Pulmonary artery endothelial cell (primary cell): ENCODE data around the gene CENPX. TPM values are rescaled to one million over a fixed set of nuclear protein-coding genes. Genes with fewer than 3 reads are reported as not detected.

ENCODE experiments used
- DNase-seq: peaks from one replicate; pipeline ENCODE4 v3.0.0-alpha.2; 2011; ENCODE audit warnings: low read depth, low spot score
- total RNA-seq: library from RNA; depleted of rRNA; stranded (reverse); fragments of >200 nt; gene quantifications from 2 replicates; pipeline ENCODE4 v1.2.3, GENCODE V29; 2014

The CENPX gene
- 39.0 and 40.9 TPM in 2 replicates for total RNA-seq

DNA sequence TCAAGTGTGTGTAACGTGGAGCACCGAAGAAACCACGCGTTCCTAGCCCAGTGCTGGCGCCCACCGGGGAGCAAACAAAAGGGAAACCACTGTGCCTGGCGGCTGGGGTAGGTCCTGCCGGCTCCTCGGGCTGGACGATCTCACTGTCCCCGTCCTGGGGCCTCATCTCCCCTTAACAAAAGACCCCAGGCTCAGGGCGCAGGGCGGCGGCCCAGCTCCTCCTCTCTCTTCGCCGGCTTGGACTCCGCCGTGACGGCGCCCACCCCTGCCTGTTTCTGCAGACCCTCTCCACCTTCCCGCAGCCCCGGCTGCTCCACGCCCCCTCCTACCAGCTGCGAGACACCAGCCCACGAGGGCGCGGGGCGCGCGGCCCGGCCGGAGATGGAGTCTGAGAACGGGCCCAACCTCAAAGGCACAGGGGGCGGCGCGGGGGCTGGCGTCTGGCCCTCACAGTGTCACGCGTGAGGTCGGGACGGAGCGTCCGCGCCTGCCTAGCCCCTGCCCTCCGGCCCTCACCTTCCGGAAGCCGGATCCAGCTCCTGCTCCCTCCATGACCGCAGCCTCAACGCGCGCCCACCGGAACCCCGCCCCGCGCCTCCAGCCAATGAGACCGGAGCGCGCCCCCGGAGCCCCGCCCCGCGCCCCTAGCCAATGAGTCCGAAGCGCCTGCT is at the start of gene CENPX:
TSS of gene CENPX (minus strand) at position 569 of the 671 bp plus-strand sequence. CDS start at position 552, 17 bp downstream.
- no peak for DNase-seq

DNA sequence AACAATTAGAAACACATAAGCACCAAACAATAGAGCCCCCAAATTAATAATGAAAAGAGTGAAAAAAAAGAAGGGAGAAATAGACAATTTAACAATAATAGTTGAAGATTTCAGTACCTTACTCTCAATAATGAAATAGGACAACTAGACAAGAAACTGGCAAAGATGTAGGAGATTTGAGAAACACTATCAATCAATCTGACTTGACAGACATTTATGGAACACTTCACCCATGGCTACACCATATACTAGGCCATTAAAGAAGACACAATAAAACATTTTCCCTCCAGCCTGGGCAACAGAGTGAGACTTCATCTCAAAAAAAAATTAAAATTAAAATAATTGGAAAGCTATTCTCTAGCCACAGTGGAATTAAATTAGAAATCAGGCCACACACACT is 47.9 kb upstream of the CENPX start:
- no peak for DNase-seq

DNA sequence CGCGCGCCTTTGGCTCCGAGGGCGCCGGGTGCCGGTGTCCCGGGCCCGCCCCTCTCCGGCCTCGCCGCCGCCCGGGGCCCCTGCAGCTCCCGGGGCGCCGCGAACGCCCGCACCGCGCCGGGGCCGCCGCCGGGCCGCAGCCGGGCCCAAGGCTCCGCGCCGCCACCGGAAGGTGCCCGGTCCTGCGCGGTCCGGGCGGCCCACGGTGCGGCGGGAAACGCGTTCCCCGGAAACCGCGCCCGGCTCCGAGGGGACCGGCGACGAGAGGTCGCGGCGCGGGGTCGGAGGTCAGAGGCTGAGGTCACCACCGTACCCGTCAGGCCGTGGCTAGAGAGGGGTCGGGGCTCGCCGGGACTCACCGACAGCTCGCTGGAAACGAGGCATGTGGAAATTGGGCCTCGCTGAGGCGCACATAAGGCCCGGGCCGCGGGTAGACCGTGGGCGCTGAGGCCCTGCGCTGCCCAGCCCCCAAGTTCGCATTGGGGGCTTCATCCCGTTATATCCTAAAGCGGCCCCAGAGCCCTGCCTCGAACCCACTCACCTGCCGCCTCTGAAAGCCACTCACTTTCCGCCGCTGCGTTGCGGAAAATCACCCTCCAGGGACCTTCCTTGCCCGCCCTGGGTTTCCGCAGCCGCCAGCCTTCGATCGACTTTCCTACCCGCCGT is 43.1 kb upstream of the CENPX start, which contains the start of gene DUS1L:
TSS of gene DUS1L (minus strand) at position 167 of the 666 bp plus-strand sequence. CDS start 745 bp downstream, outside the sequence.
- DNase-seq: no peak

DNA sequence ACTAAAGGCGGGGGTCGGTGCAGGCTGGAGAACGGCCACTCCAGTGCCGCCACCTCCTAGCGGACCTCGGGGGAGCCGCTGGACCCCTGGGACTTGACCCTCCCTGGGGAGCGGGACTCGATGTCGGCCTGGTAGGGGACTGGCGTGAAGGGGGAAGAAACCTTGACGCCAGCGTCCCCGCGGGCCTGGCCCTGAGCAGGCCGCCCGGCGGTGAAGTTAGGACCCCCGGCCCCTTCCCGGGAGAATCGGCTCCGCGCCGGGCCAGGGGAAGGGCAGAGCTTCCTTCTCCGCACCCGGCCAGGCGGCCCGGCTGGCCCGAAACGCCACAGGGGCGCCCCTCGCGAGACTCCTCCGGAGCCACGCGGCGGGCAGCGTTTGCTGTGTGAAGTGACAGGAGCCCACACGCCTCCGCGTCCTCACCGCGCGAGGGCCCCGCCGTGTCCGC is 42.5 kb upstream of the CENPX start:
- no peak for DNase-seq

DNA sequence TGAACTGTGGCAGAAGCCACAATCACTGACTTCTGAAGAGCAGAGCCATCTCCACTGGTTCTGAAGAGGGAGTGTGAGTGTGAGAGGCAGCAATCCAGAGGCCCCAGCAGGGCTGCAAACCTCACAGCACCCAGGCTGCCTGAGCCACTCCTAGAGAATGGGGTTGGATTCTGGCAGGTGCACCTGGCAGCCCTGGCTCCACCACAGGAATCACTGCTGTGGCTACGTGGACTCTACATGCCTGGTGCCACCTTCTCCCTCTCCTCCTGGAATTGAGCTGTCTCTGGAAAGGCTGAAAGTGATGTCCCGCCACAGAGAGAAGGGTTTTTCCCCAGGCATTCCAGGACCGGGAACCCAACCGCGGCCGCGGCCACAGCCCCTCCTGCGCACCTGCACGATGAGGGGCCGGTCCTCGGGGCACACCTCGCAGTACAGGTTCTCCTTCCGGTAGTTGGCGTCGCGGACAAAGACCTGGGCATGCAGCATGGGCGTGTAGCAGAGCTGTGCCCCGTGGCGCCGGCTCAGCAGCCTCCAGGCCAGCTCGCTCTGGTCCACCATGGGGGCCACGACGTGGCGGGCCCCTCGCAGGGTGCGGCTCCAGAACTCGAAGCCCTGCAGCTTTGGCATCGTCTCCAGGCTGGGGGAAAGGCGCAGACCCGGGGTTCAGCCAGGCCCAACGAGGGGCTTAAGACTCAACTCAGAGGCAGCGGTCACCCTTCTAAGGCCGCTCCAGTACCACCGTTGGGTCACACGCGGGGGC is 41.9 kb upstream of the CENPX start:
- no peak for DNase-seq

DNA sequence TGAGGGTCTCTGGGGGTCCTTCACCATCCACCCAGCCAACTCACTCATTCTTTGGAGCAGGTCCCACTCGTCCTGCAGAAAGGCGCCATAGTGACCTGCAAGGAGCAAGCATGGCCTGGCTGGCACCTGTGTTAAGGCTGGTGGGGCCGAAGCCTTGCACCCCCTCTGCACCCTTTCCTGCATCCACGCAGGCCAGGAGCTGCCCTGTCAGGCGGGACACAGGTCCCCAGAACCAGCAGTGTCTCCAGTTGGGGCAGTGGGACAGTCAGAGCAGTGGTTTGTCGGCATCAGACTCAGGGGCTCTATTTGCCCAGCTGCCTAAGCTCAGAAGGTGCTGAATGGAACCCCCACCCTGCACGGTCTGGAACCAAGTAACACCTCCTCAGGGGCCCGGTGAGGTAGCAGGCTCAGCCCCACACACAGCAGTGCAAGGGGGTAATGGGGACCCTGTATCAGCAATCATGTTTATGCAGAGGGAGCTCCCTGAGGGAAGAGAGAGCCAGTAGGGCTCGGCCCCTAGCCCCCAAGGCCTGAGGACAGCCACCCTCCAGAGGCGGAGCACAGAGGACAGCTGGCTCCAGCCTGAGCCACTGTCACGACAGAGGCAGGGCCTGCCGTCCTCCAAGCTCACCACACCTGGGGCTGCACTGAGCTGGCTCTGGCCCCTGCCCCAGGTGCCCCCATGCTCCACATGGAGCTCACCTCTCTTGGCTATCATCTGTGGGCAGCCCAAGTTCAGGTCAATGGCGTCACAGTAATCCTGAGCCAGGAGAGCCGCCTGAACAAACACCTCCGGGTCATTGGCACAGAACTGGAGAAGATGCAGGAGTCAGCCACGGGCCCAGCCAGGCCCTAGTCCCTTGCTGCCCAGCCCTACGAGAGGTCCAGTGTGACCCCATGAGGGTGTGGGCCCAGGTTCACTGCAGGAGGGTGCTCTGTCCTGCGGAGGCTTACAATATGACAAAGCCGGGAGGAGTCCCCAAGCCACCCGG is 41.0 kb upstream of the CENPX start:
- no peak for DNase-seq

DNA sequence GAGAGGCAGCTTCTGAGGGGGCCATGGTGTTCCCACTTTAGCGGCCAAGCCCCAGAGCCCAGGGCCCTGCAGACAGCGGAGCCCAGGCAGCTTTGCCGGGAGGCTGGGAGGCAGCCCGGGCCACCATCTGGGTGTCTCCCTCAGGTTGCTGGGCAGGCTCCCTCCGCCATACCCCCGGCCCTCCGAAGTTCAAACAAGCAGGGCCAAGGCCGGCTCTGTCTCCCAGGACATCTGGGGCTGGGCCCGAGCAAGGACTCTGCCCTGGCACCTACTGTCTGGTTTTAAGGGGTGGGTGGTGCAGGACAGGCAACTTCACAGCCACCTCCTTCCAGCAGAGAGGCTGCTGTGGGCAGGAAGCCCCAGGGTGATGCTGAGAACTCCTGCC is 40.3 kb upstream of the CENPX start:
- DNase-seq: no peak

DNA sequence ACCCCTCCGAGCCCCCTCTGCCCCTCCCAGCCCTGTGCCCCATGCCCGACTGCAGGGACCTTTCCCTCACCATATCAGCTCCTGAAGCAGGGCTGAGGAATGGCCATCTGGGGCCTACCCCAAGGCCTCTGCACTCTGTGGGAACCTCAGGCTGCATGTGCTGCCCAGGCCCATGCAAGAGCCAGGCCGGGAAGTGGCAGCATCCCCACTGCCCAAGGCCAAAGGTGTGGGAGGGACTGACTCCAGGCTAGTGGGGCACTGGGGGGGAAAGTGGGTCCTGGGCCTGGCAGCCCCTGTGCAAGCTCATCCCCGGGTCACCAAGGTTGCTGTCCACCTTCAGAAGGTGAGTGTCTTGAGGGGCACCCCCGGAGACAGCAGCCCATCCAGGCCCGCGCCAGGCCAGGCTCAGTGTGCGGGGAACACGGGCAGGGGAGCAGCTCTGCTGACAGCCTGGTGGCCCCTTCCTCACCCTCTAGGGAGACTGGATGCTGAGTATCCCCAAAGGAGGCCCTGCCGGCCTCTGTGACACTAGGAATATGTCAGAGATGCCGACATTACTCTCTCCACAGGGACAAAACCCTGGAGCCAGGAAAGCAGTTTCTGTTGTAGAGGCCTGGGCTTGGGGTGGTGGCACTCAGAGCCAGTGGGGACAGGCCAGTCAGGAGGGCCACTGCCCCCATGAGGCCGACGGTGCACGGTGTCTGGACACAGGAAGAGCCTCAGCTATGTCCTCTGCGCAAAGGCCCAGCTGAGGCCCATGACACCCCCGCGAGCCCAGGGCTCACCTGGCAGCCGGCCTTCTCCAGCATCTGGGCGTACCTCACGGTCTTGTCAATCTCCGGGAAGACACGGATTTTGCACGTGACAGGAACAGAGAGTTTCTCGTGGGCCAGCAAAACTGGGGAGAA is 39.7 kb upstream of the CENPX start:
- no peak for DNase-seq

DNA sequence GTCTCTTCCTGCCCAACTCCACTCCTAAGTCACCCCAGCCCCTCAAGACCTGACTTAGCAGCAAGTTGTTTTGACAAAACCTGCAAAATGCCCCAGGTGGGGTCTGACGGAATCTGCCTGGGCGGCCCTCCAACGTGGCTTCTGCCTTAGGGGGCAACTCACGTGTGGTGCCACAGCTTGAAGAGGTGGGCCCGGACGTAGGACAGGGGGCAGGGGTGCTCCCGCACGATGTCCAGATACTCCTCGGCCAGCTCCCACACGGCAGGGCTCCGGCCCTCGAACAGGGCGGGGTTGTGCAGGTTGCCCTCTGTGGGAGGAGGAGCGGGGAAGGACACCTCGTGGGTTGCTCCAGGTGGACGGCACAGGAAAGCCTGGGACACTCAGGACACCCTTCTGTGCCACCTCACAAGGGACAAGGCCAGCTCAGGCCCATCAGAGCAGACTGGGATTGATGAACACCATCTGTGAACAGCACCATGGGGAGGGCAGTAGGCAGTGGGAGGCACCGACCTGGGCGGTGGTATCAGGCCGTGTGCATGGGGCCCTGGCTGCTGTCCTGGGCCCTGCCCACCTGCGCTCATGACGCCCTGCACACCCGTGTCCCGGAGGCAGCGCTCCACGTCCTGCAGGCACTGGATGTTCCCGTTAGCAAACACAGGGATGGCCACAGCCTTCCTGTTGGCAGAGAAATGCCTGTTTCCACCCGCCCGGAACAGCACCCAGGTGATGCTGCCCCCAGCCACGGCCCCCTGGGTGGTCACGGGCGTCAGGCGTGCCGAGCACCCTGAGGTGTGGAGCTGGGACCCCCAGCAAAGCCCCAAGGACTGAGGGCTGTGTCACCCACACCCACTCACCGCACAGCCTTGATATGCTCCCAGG is 38.6 kb upstream of the CENPX start:
- no peak for DNase-seq

DNA sequence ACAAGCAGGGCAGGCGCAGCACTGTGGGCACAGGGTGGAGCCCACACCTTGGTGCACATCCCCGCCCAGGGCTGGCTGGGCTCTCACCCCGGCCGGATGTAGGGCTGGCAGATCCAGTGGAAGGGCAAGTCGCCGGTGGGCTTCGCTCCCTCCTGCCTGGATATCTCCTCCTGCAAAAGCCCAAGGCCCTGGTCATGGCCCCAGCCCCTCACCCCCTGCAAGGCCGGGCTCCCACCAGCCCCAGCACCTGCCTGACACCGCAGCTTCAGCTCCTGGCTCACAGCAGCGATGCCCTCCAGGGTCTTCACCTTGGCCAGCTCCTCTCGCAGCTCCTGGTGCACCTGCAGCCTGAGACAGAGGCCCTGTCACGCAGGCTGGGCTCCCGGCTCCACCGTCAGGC is 37.9 kb upstream of the CENPX start:
- no peak for DNase-seq

DNA sequence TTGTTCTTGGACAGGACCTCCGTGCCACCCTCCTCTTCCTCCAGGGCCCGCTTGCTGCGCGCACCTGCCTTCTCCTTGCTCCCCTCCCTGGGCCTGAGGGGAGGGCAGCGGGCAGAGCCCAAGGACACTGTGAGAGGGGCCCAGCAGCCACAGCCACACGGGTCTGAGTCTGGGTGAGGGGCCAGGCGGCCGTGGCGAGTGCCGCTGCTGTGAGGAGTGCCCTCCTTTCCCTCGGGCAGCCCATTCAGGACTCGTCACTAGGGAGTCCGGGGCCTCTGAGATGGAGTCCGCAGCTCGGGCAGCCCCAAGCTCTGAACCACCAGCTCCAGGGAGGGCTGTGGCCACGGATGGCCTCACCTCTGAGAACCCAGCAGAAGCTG is 37.3 kb upstream of the CENPX start:
- DNase-seq: no peak

DNA sequence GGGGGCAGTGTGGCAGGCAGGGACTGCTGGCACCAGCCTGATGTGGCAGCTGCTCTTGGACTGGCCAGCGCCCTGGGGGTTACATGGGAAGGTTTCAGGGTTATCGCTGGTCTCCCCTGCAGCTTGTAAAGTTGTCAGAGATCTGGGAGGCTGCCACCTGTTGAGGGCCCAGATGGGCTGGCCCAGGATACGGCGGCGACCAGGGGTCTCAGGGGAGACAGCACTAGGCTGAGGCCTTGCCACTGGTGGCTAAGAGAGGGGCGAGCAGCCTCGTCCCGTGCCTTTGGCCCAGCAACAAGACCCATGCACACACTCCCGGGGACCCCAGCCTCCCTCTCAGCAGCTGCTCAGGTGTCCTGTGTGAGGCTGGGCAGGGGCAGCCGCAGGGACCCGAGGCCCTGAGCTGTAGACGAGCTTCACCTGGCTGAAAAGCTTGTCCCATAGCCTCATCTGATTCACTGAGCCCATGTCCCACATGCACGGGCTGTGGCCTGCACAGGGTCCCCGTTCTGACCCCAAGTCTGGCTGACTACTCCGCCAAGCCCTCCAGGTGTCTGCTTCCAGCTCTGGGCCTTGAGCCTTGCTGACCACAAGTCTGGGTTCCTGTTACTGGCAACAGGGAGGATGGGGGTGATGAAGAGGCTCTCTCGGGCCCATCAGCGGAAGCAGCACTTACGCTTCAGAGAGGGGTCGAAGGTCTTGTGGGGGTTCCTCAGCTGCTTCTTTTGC is 36.8 kb upstream of the CENPX start:
- no peak for DNase-seq

DNA sequence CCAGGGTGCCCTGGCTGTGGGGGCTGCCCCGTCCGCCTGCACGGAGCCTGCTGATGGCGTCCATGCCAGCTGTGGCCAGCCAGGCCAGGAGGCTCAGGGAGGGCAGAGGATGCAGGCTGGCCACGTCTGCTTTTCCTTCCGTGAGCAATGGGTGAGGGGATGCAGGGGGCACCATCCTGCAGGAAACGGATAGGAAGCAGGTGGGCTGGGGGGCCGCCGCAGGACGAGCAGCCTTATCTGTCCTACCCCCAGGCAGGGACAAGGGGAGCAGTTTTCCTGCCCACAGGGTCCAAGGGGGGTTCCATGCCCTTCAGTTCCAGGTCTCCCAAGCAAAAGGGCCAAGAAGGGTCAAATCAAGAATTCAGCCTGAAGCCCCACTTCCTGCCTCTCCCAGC is 36.2 kb upstream of the CENPX start:
- DNase-seq: no peak

DNA sequence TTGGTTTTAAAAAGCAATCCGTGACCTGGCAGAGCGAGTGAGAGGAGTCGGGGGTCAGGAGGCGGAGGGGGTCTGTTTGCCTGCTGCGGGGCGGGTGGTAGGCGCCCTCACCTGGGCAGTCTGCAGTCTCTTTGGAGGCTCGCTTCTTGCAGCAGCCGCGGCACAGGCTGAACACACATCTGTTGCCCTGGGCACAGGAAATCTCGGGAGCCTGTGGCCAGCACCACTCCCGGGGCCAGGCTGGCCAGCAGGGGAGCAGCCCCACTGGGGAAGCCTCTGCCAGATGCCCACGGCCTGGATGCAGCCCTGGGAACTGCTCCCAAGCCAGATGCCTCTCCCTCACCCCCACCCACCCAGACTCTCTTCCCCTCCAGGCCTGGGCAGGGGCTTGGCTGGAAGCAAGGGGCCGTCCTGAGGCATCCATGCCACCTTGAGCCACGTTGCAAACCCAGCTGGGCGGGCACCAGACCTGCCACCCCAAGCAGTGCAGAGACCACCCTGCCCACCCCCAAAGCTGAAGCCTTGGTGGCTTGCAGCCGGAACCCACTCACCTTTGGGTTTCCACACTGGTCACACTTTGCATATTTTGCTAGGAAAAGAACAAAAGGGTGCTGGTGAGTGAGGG is 35.7 kb upstream of the CENPX start:
- no peak for DNase-seq

DNA sequence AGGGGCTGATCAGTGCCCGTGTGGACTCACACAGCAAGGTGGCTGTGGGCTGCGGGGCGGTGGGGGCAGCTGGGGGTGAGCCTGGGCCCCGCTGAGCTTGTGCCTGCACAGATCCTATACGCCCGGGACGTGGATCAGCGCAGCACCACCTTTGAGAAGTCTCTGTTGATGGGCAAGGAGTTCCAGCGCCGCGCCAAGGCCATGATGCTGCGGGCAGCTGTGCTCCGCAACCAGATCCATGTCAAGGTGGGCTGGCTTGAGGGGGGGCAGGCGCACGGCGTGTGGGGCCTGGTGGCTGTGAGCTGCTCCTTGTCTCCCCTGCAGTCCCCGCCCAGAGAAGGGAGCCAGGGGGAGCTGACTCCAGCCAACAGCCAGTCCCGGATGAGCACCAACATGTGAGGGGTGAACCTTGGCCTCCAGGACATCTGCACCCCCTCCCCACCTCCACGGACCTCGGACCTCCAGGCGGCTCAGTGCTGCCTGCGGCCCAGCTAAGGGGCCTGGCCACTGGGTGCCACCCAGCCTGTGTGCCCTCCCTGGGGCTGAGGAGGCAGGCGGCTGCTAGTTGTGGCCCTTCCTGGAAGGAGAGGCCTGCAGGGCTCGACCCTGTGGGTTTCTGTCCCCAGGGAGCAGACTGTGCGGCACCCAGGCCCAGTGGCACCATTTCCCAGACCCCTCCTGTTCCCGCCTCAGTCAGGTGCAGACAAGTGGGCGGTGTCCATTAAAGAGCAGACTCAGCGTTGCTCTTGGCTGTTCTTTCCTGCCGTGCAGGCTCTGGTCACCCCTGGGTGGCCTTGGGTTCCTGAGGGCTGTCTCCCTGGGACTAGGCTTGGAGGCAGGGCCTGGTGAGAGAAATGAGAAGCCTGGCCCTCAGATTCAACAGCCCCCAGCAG is 34.3 kb upstream of the CENPX start:
- DNase-seq: no peak

DNA sequence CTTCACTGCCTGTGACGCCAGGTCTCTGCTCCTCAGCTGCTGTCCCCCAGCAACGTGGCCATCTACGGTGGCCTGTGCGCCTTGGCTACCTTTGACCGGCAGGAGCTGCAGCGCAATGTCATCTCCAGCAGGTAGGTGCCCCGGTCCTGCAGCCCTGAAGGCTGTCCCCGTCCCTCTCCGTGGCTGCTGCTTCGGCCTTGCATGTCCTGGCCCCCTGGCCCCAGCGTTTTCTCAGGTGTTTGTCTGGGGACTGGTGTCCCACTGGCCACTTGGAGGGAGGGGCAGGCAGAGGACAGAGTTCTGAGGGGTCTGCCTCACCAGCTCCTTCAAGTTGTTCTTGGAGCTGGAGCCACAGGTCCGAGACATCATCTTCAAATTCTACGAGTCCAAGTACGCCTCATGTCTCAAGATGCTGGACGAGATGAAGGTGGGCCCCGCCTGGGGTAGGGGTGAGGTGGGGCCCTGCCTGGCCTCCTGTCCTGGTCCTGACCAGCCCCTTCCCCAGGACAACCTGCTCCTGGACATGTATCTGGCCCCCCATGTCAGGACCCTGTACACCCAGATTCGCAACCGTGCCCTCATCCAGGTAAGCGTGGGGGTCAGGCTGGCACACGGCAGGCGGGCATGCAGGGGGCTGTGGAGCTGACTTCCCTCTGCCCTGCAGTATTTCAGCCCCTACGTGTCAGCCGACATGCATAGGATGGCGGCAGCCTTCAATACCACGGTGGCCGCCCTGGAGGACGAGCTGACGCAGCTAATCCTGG is 33.5 kb upstream of the CENPX start:
- no peak for DNase-seq
